Neuronal stem cell (in vitro differentiated cells): ENCODE measurements around the gene TRIM27.
"Not testable (repeated sequence)": the region's sequence is repeated elsewhere in the genome, so short reads cannot be mapped to it uniquely, and the experiment has no call there.

Experiments
- DNase-seq: peaks from one replicate; pipeline ENCODE4 v3.0.0-alpha.2; 2013; ENCODE audit warnings: low spot score
- H2AFZ ChIP-seq: one replicate; pipeline ENCODE4 v1.6.1; 2013; ENCODE audit warnings: mild to moderate bottlenecking, low read length, inconsistent platforms
- H2AK5ac ChIP-seq: 2 replicates; pipeline ENCODE4 v1.6.1; 2013; ENCODE audit warnings: low read depth, mild to moderate bottlenecking, inconsistent platforms, low read length, moderate library complexity, mixed read lengths
- H2BK120ac ChIP-seq: 2 replicates; pipeline ENCODE4 v1.6.1; 2013; ENCODE audit warnings: low read depth, mild to moderate bottlenecking, inconsistent platforms, low read length, moderate library complexity, mixed read lengths
- H2BK12ac ChIP-seq: one replicate; pipeline ENCODE4 v1.6.1; 2013; ENCODE audit warnings: low read length, inconsistent platforms
- H2BK15ac ChIP-seq: 2 replicates; pipeline ENCODE4 v1.6.1; 2013; ENCODE audit warnings: mild to moderate bottlenecking, low read length, inconsistent platforms, mixed read lengths
- H2BK5ac ChIP-seq: one replicate; pipeline ENCODE4 v1.6.1; 2013; ENCODE audit warnings: inconsistent platforms, mild to moderate bottlenecking, low read length, moderate library complexity
- H3K14ac ChIP-seq: one replicate; pipeline ENCODE4 v1.6.1; 2013; ENCODE audit warnings: low read length, inconsistent platforms
- H3K18ac ChIP-seq: 2 replicates; pipeline ENCODE4 v1.6.1; 2013; ENCODE audit warnings: low read length, inconsistent platforms
- H3K23ac ChIP-seq: 2 replicates; pipeline ENCODE4 v1.6.1; 2013; ENCODE audit warnings: low read depth, mild to moderate bottlenecking, mixed read lengths, low read length, inconsistent platforms; ENCODE audit not compliant: poor library complexity
- H3K27ac ChIP-seq: replicated peaks from 3 replicates; pipeline ENCODE4 v1.5.1; 2013; ENCODE audit warnings: low read length, inconsistent platforms
- H3K27me3 ChIP-seq, 3 experiments: 2 replicates each; pipeline ENCODE4 v1.6.1; 2013; ENCODE audit warnings: low read length in 3 of 3, mild to moderate bottlenecking in 2 of 3, inconsistent platforms in 1 of 3, low read depth in 1 of 3, mixed read lengths in 1 of 3, moderate library complexity in 1 of 3; ENCODE audit not compliant: control insufficient read depth in 3 of 3, insufficient read depth in 3 of 3
- H3K36me3 ChIP-seq, 2 donors: replicated peaks in 1 of 2; 2 replicates each; pipeline ENCODE4 v1.6.1; 2013; ENCODE audit warnings: low read length in 2 of 2; ENCODE audit not compliant: control insufficient read depth in 2 of 2, insufficient read depth in 2 of 2
- H3K4ac ChIP-seq: 2 replicates; pipeline ENCODE4 v1.6.1; 2013; ENCODE audit warnings: inconsistent platforms, mild to moderate bottlenecking, low read length, moderate library complexity
- H3K4me1 ChIP-seq, 2 donors: 1 replicate in 1 of 2; 2 replicates in 1 of 2; pipeline ENCODE4 v1.6.1; 2013; ENCODE audit warnings: low read length in 2 of 2, low read depth in 1 of 2; ENCODE audit not compliant: control insufficient read depth in 2 of 2, insufficient read depth in 1 of 2
- H3K4me2 ChIP-seq: one replicate; pipeline ENCODE4 v1.6.1; 2013; ENCODE audit warnings: mild to moderate bottlenecking, low read length, inconsistent platforms; ENCODE audit not compliant: insufficient read depth, poor library complexity, severe bottlenecking
- H3K4me3 ChIP-seq, 2 donors: 2 replicates each; pipeline ENCODE4 v1.5.1; 2013; ENCODE audit warnings: low read length in 2 of 2, mild to moderate bottlenecking in 2 of 2, inconsistent platforms in 1 of 2, moderate library complexity in 1 of 2
- H3K79me1 ChIP-seq: one replicate; pipeline ENCODE4 v1.6.1; 2013; ENCODE audit warnings: low read depth, mild to moderate bottlenecking, inconsistent platforms, low read length, moderate library complexity
- H3K9ac ChIP-seq: one replicate; pipeline ENCODE4 v1.6.1; 2013; ENCODE audit warnings: mild to moderate bottlenecking, low read depth, low read length, inconsistent platforms; ENCODE audit not compliant: poor library complexity
- H3K9me3 ChIP-seq, 2 donors: replicated peaks in 1 of 2; 2 replicates each; pipeline versions ENCODE3 to v1.6.1; 2013; ENCODE audit warnings: low read length in 2 of 2, mild to moderate bottlenecking in 2 of 2, inconsistent platforms in 1 of 2, low read depth in 1 of 2, mixed read lengths in 1 of 2, moderate library complexity in 1 of 2; ENCODE audit not compliant: control insufficient read depth in 2 of 2, insufficient read depth in 1 of 2
- H4K8ac ChIP-seq: one replicate; pipeline ENCODE4 v1.6.1; 2013; ENCODE audit warnings: low read depth, mild to moderate bottlenecking, inconsistent platforms, low read length, moderate library complexity
- H4K91ac ChIP-seq: one replicate; pipeline ENCODE4 v1.6.1; 2013; ENCODE audit warnings: low read length, low read depth, mild to moderate bottlenecking, inconsistent platforms; ENCODE audit not compliant: poor library complexity
- WGBS, 2 donors: extraction: QIAGEN DNeasy Blood & Tissue Kit; methylation state at CpG; one replicate each; pipeline ENCODE4 v1.1.7; 2013; ENCODE audit warnings: missing lambda C conversion rate in 2 of 2, mixed read lengths in 1 of 2; ENCODE audit not compliant: insufficient read length in 2 of 2, insufficient replicate concordance in 1 of 2; ENCODE audit errors: extremely low coverage in 2 of 2; 5-methylcytosine and 5-hydroxymethylcytosine counted together

The TRIM27 gene

DNA sequence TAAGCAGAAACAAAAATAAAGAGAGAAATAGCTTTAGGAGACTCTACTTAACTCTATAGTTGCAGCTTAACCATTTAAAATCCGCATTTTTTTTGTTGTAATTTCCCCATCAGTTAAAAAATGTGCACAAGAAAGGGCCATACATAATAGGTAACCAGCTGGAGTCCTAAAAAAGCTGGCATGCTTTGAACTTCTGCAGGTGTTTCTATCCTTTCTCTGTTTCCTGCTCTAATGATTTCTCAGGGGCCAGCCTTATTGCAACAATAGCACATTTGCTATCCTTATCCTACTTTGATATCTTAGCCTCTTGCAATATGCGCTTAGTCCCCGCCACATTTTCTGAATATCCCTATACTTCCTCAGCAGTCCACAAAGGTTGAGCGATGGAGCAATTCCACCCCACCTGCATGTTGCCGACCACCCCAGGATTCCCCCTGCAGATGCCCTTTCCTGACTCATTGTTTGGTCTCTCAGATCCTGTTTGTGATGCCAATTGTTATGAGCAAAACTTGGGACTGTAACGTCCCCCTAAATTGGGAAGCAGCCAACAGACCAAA lies 48.5 kb downstream of the TRIM27 start:
- Histone ChIP-seq H2BK120ac (no peak overlapping the region), H3K9ac (no peak overlapping the region)

DNA sequence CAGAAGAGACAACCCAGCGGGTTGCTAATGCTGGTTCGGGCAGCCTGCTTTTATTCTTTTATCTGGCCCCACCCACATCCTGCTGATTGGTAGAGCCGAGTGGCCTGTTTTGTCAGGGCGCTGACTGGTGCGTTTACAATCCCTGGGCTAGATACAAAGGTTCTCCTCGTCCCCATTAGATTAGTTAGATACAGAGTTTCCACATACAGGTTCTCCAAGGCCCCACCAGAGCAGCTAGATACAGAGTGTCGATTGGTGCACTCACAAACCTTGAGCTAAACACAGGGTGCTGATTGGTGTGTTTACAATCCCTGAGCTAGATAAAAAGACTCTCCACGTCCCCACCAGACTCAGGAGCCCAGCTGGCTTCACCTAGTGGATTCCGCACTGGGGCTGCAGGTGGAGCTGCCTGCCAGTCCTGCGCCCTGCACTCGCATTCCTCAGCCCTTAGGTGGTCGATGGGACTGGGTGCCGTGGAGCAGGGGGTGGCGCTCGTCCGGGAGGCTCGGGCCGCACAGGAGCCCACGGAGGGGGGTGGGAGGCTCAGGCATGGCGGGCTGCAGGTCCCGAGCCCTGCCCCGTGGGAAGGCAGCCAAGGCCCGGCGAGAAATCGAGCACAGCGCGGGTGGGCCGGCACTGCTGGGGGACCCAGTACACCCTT lies 51.5 kb downstream of the TRIM27 start:
- H2AK5ac ChIP-seq, H3K18ac ChIP-seq, H3K14ac ChIP-seq, H3K9me3 ChIP-seq, H3K4me2 ChIP-seq, H2BK5ac ChIP-seq, H2AFZ ChIP-seq, H3K9ac ChIP-seq, H2BK120ac ChIP-seq, H3K4me3 ChIP-seq, H4K8ac ChIP-seq, H2BK12ac ChIP-seq, H3K4ac ChIP-seq, H4K91ac ChIP-seq, H3K79me1 ChIP-seq, H3K27me3 ChIP-seq, H3K4me1 ChIP-seq, DNase-seq, H3K27ac ChIP-seq, H3K36me3 ChIP-seq, H2BK15ac ChIP-seq, H3K23ac ChIP-seq: not testable (repeated sequence)
- no CpG with 5 or more reads among the region's 28 CpGs for WGBS, 2 donors

More for the DNA sequence above, 48.5 kb downstream of the TRIM27 start:
- H3K23ac ChIP-seq = no peak overlapping the region
- peaks cover 0 to 6% (median 0%) of the 10 kb centered on the region in 3 experiments for H3K27me3 ChIP-seq
- H4K8ac ChIP-seq = no peak overlapping the region
- H3K27ac ChIP-seq = no peak overlapping the region
- H3K4ac ChIP-seq = no peak overlapping the region
- H3K18ac ChIP-seq = no peak overlapping the region
- no peak overlapping the region for H3K14ac ChIP-seq
- no peaks in the 10 kb centered on the region for H3K36me3 ChIP-seq
- H3K4me1 ChIP-seq = no peaks in the 10 kb centered on the region
- no peak overlapping the region for H3K4me2 ChIP-seq
- no CpG with 5 or more reads among the region's 6 CpGs for WGBS, 2 donors
- no peak overlapping the region for H2AK5ac ChIP-seq
- no peaks in the 10 kb centered on the region for H3K79me1 ChIP-seq
- no peak overlapping the region for H4K91ac ChIP-seq
- H2BK12ac ChIP-seq = no peak overlapping the region
- DNase-seq = no peak
- H2BK15ac ChIP-seq = no peak overlapping the region
- H3K4me3 ChIP-seq = no peak overlapping the region
- no peak overlapping the region for H2BK5ac ChIP-seq
- H3K9me3 ChIP-seq = no peaks in the 10 kb centered on the region
- H2AFZ ChIP-seq = no peak overlapping the region

DNA sequence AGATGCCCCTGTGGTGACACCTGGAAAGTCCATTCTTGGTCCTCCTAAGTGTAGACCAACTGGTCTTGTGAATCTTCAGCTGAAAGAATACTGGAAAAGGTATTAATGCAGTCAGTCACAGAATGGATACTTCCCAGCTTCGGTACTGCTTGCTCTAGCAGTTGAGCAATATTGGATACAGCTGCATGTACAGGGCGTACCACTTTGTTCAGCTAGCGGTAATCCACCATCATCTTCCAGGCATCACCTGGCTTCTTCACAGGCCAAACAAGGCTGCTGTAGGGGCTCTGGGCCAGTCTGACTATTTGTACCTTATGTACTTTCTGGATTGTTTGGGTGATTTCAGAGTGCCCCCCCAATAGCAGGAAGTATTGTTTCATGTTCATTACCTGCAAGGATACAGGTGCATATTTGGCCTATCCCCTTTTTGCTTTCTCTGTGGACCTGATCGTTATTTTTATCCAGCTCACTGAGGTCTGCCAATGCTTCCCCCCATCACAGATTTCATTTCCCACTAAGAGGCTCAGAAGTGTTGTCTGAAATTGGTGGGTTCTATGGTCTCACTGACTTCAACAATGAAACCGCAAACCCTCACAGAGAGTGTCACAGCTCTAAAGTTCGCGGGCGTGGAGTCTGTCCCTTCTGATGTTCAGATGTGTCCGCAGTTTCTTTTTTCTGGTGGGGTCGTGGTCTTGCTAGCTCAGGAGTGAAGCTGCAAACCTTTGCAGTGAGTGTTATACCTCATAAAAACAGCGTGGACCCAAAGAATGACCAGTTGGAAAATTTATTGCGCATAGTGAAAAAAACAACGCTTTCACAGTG lies 52.2 kb downstream of the TRIM27 start:
- Histone ChIP-seq H3K9ac (no peak overlapping the region), H3K4me2 (no peak overlapping the region), H3K4me1 (no peaks in the 10 kb centered on the region), H2BK12ac (no peak overlapping the region), H2BK15ac (no peak overlapping the region), H4K8ac (no peak overlapping the region), H4K91ac (no peak overlapping the region), H3K4me3 (no peak overlapping the region), H3K27ac (no peak overlapping the region), H2BK5ac (no peak overlapping the region), H3K79me1 (no peaks in the 10 kb centered on the region), H3K9me3 (no peaks in the 10 kb centered on the region), H3K4ac (no peak overlapping the region), H2AFZ (no peak overlapping the region), H2BK120ac (no peak overlapping the region), H3K36me3 (no peaks in the 10 kb centered on the region), H3K14ac (no peak overlapping the region), H3K27me3 (peaks cover 0 to 3% (median 0%) of the 10 kb centered on the region in 3 experiments), H3K23ac (no peak overlapping the region), H3K18ac (peak overlapping the region; percentile 42), H2AK5ac (no peak overlapping the region)
- DNase-seq = no peak
- no CpG with 5 or more reads among the region's 13 CpGs for WGBS, 2 donors

DNA sequence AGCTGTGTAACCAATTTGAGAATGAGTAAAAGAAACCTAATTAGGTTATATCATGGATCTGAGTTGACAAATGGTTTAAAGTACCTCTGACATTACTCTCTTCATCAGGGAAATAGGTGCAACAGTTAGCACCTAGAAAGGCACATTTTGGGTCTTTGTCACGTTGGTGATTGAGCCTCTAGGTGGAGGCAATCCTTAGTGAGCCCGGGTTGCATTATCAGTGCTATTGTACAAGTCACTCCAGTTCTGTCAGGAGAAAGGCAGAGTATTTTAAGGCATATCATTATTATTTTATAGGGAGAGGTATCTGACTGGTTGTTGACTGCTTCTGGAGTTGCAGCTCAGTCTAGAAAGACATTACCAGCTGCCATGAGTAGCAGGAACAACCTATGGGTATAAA lies 54.9 kb downstream of the TRIM27 start:
- no peak overlapping the region for H2AFZ ChIP-seq
- no peaks in the 10 kb centered on the region for H3K27me3 ChIP-seq
- H3K4me2 ChIP-seq = no peak overlapping the region
- no peak for DNase-seq
- no CpG with 5 or more reads among the region's 2 CpGs for WGBS, 2 donors
- H3K79me1 ChIP-seq = no peaks in the 10 kb centered on the region
- no peak overlapping the region for H2BK120ac ChIP-seq
- no peak overlapping the region for H3K27ac ChIP-seq
- no peak overlapping the region for H4K8ac ChIP-seq
- no peak overlapping the region for H4K91ac ChIP-seq
- no peak overlapping the region for H3K4ac ChIP-seq
- H3K4me1 ChIP-seq = no peaks in the 10 kb centered on the region
- no peak overlapping the region for H2BK15ac ChIP-seq
- H2BK12ac ChIP-seq = no peak overlapping the region
- H3K4me3 ChIP-seq = no peak overlapping the region
- peaks cover 3 to 12% of the 10 kb centered on the region in 2 donors for H3K9me3 ChIP-seq
- no peak overlapping the region for H3K14ac ChIP-seq
- no peak overlapping the region for H3K23ac ChIP-seq
- no peak overlapping the region for H2BK5ac ChIP-seq
- no peak overlapping the region for H3K9ac ChIP-seq
- no peak overlapping the region for H2AK5ac ChIP-seq
- H3K36me3 ChIP-seq = no peaks in the 10 kb centered on the region
- no peak overlapping the region for H3K18ac ChIP-seq
